ENCODE results near the gene CDPF1.

- TF ChIP-seq BCL3 (IDR thresholded peaks at IDR 0.05) (no peak), PBX3 (IDR thresholded peaks at IDR 0.05) (no peak), MAZ (IDR thresholded peaks at IDR 0.05; ENCODE audit: borderline replicate concordance, low read depth, low read length) (no peak), RNF2 (IDR thresholded peaks at IDR 0.05; ENCODE audit: borderline replicate concordance, low read depth) (no peak), CTCF (IDR thresholded peaks at IDR 0.05) (no peak), POLR2A (IDR thresholded peaks at IDR 0.05; ENCODE audit: low read length) (no peak), RFX5 (IDR thresholded peaks at IDR 0.05) (no peak), SMC3 (IDR thresholded peaks at IDR 0.05) (no peak), MYC (IDR thresholded peaks at IDR 0.05; ENCODE audit: borderline replicate concordance, low read length) (no peak)
These were observed 13.1 kb upstream of the CDPF1 start, which contains the start of gene PKDREJ for GRCh38 chr22:46263216-46263590.
